CD4-positive, CD25-positive, alpha-beta regulatory T cell (primary cell): Measurements from ENCODE around the gene ENTREP3. TPM values are rescaled to one million over a fixed set of nuclear protein-coding genes. Genes with fewer than 3 reads are reported as not detected.

Source experiments
- ATAC-seq, 2 donors: fragments of 150-1000 bp; cut with Tn5 transposase; one replicate each; pipeline ENCODE4 v1.10.0; 2021; ENCODE audit warnings: low read depth in 2 of 2, moderate number of reproducible peaks in 2 of 2, moderate library complexity in 1 of 2
- DNase-seq, 3 donors: peaks; one replicate each; pipeline versions ENCODE4 v3.0.0 to v3.0.0-alpha.2; 2012 to 2022; ENCODE audit warnings: mixed read lengths in 1 of 3
- H3K27ac ChIP-seq: one replicate; pipeline ENCODE4 v1.7.0; 2013; ENCODE audit warnings: mild to moderate bottlenecking, low read length; ENCODE audit not compliant: insufficient read depth, poor library complexity, severe bottlenecking
- H3K27me3 ChIP-seq: one replicate; pipeline ENCODE4 v1.7.0; 2013; ENCODE audit warnings: low read length; ENCODE audit not compliant: control insufficient read depth, insufficient read depth
- H3K36me3 ChIP-seq: one replicate; pipeline ENCODE4 v1.7.0; 2013; ENCODE audit warnings: mild to moderate bottlenecking, low read length, moderate library complexity; ENCODE audit not compliant: control insufficient read depth, insufficient read depth
- H3K4me1 ChIP-seq: 2 replicates; pipeline ENCODE4 v1.7.0; 2013; ENCODE audit warnings: mild to moderate bottlenecking, low read length; ENCODE audit not compliant: insufficient read depth, control insufficient read depth, poor library complexity, severe bottlenecking
- H3K4me3 ChIP-seq: one replicate; pipeline ENCODE4 v1.7.0; 2013; ENCODE audit warnings: low read depth, mild to moderate bottlenecking, low read length, moderate library complexity
- H3K9me3 ChIP-seq, 2 experiments: 1 replicate in 1 of 2; 2 replicates in 1 of 2; pipeline ENCODE4 v1.7.0; 2013; ENCODE audit warnings: low read length in 2 of 2, mild to moderate bottlenecking in 1 of 2, moderate library complexity in 1 of 2; ENCODE audit not compliant: control insufficient read depth in 2 of 2
- H3K27ac Mint-ChIP-seq, 3 donors: one replicate each; pipeline ENCODE4 v1.8.0; 2020 to 2022; ENCODE audit warnings: mild to moderate bottlenecking in 3 of 3, mixed read lengths in 3 of 3, moderate library complexity in 2 of 3
- H3K27me3 Mint-ChIP-seq: one replicate; pipeline ENCODE4 v1.8.0; 2022; ENCODE audit warnings: mild to moderate bottlenecking, mixed read lengths
- H3K36me3 Mint-ChIP-seq: one replicate; pipeline ENCODE4 v1.8.0; 2020; ENCODE audit warnings: mixed read lengths
- H3K4me1 Mint-ChIP-seq, 4 donors: one replicate each; pipeline ENCODE4 v1.8.0; 2020 to 2022; ENCODE audit warnings: mixed read lengths in 4 of 4, mild to moderate bottlenecking in 1 of 4
- H3K4me3 Mint-ChIP-seq, 4 donors: one replicate each; pipeline ENCODE4 v1.8.0; 2020 to 2022; ENCODE audit warnings: mild to moderate bottlenecking in 4 of 4, mixed read lengths in 4 of 4, moderate library complexity in 3 of 4
- H3K9me3 Mint-ChIP-seq, 7 donors: one replicate each; pipeline ENCODE4 v1.8.0; 2020 to 2022; ENCODE audit warnings: mixed read lengths in 7 of 7, mild to moderate bottlenecking in 3 of 7, moderate library complexity in 2 of 7
- polyA plus RNA-seq, 4 donors: library from polyadenylated mRNA; unstranded; fragments of 300-500 nt; fragmentation: Illumina TruSeq; gene quantifications; one replicate each; pipeline ENCODE4 v1.2.3, GENCODE V29; 2021
- total RNA-seq: library from RNA; stranded (reverse); gene quantifications from one replicate; pipeline ENCODE4 v1.2.3, GENCODE V29; 2022

ENTREP3 gene
- total and polyA plus RNA-seq, 5 donors from 2014 or later = 0.57 to 7.8 (median 0.76) TPM

GRCh38 chr1:155267373-155267772 is 12.1 kb upstream of the ENTREP3 start:
- no peak for ATAC-seq
- Histone ChIP-seq H3K27me3 (no peaks in the 10 kb centered on the region), H3K4me3 (no peak overlapping the region), H3K9me3 (no peaks in the 10 kb centered on the region), H3K36me3 (peaks cover 66% of the 10 kb centered on the region), H3K4me1 (peaks cover 13% of the 10 kb centered on the region), H3K27ac (no peak overlapping the region)
- peaks cover 8 to 31% (median 12%) of the 10 kb centered on the region in 4 donors for H3K4me1 Mint-ChIP-seq
- no peaks in the 10 kb centered on the region for H3K27me3 Mint-ChIP-seq
- DNase-seq = no peak
- H3K9me3 Mint-ChIP-seq = no peaks in the 10 kb centered on the region
- peak overlapping the region in 2 of 4 donors; percentile 58 to 66 for H3K4me3 Mint-ChIP-seq
- no peak overlapping the region for H3K27ac Mint-ChIP-seq
- peaks cover 58% of the 10 kb centered on the region for H3K36me3 Mint-ChIP-seq

- ATAC-seq = no peak
- Mint-ChIP-seq H3K4me3 (no peak overlapping the region), H3K27ac (no peak overlapping the region)
Measured at GRCh38 chr1:155266553-155266952, 11.3 kb upstream of the ENTREP3 start.

GRCh38 chr1:155263067-155263466 is 7.8 kb upstream of the ENTREP3 start:
- Histone ChIP-seq H3K4me3 (no peak overlapping the region), H3K36me3 (peaks cover 57% of the 10 kb centered on the region), H3K4me1 (peaks cover 24% of the 10 kb centered on the region), H3K27me3 (no peaks in the 10 kb centered on the region), H3K9me3 (no peaks in the 10 kb centered on the region), H3K27ac (peak overlapping the region; percentile 81)
- peak overlapping the region; percentile 5 to 97 (median 45) for H3K27ac Mint-ChIP-seq
- H3K4me3 Mint-ChIP-seq = peak overlapping the region; percentile 99 to 100 (median 100)
- peaks cover 11 to 36% (median 24%) of the 10 kb centered on the region in 4 donors for H3K4me1 Mint-ChIP-seq
- no peaks in the 10 kb centered on the region for H3K9me3 Mint-ChIP-seq
- H3K27me3 Mint-ChIP-seq = no peaks in the 10 kb centered on the region
- DNase-seq = no peak
- peaks cover 49% of the 10 kb centered on the region for H3K36me3 Mint-ChIP-seq
- no peak for ATAC-seq

More at GRCh38 chr1:155266553-155266952, 11.3 kb upstream of the ENTREP3 start:
- Histone ChIP-seq H3K27me3 (no peaks in the 10 kb centered on the region), H3K4me3 (no peak overlapping the region), H3K27ac (no peak overlapping the region), H3K4me1 (peaks cover 9% of the 10 kb centered on the region), H3K9me3 (no peaks in the 10 kb centered on the region), H3K36me3 (peaks cover 66% of the 10 kb centered on the region)
- no peaks in the 10 kb centered on the region for H3K9me3 Mint-ChIP-seq
- peaks cover 60% of the 10 kb centered on the region for H3K36me3 Mint-ChIP-seq
- no peaks in the 10 kb centered on the region for H3K27me3 Mint-ChIP-seq
- peaks cover 12 to 31% (median 15%) of the 10 kb centered on the region in 4 donors for H3K4me1 Mint-ChIP-seq
- no peak for DNase-seq

- Mint-ChIP-seq H3K36me3 (peaks cover 47% of the 10 kb centered on the region), H3K4me1 (peaks cover 11 to 41% (median 23%) of the 10 kb centered on the region in 4 donors), H3K4me3 (peak within 1 kb of the TSS; percentile 99 to 100 (median 100)), H3K27ac (peak within 1 kb of the TSS; percentile 97 to 99 (median 99)), H3K27me3 (no peaks in the 10 kb centered on the region), H3K9me3 (no peaks in the 10 kb centered on the region)
- Histone ChIP-seq H3K9me3 (no peaks in the 10 kb centered on the region), H3K36me3 (peaks cover 53% of the 10 kb centered on the region), H3K4me1 (peaks cover 24% of the 10 kb centered on the region), H3K27me3 (no peaks in the 10 kb centered on the region), H3K4me3 (peak within 1 kb of the TSS; percentile 84), H3K27ac (peak within 1 kb of the TSS; percentile 81)
- ATAC-seq (peak; percentile 97 to 98), DNase-seq (peak; percentile 85 to 95 (median 88))
Measured at GRCh38 chr1:155261852-155262673, 6.8 kb upstream of the ENTREP3 start, which contains the start of gene SCAMP3. Gene SCAMP3 (minus strand): TSS chr1:155262360. CDS start chr1:155262151, 209 bp downstream.

GRCh38 chr1:155261493-155261851 is 6.2 kb upstream of the ENTREP3 start:
- H3K4me3 Mint-ChIP-seq = peak overlapping the region; percentile 99 to 100 (median 100)
- no peaks in the 10 kb centered on the region for H3K27me3 Mint-ChIP-seq
- peaks cover 11 to 47% (median 29%) of the 10 kb centered on the region in 4 donors for H3K4me1 Mint-ChIP-seq
- peak overlapping the region; percentile 81 for H3K27ac ChIP-seq
- peak in 1 of 3 donors; percentile 62 for DNase-seq
- H3K36me3 ChIP-seq = peaks cover 52% of the 10 kb centered on the region
- H3K36me3 Mint-ChIP-seq = peaks cover 51% of the 10 kb centered on the region
- H3K27me3 ChIP-seq = no peaks in the 10 kb centered on the region
- H3K9me3 ChIP-seq = no peaks in the 10 kb centered on the region
- no peak for ATAC-seq
- H3K9me3 Mint-ChIP-seq = no peaks in the 10 kb centered on the region
- H3K4me3 ChIP-seq = peak overlapping the region; percentile 84
- peak overlapping the region; percentile 97 to 99 (median 99) for H3K27ac Mint-ChIP-seq
- peaks cover 24% of the 10 kb centered on the region for H3K4me1 ChIP-seq

GRCh38 chr1:155260276-155260675 is 5.0 kb upstream of the ENTREP3 start:
- Mint-ChIP-seq H3K4me1 (peaks cover 11 to 58% (median 31%) of the 10 kb centered on the region in 4 donors), H3K27me3 (no peaks in the 10 kb centered on the region), H3K27ac (peak overlapping the region in 2 of 3 donors; percentile 62 to 76), H3K4me3 (peak overlapping the region; percentile 99 to 100 (median 100)), H3K9me3 (no peaks in the 10 kb centered on the region), H3K36me3 (peaks cover 45% of the 10 kb centered on the region)
- Histone ChIP-seq H3K27me3 (no peaks in the 10 kb centered on the region), H3K9me3 (no peaks in the 10 kb centered on the region), H3K36me3 (peaks cover 41% of the 10 kb centered on the region), H3K4me1 (peaks cover 31% of the 10 kb centered on the region), H3K4me3 (no peak overlapping the region), H3K27ac (no peak overlapping the region)
- ATAC-seq (no peak), DNase-seq (no peak)

GRCh38 chr1:155256058-155256852 is 972 bp upstream of the ENTREP3 start:
- no peak for ATAC-seq
- Mint-ChIP-seq H3K36me3 (peaks cover 22% of the 10 kb centered on the region), H3K27me3 (no peaks in the 10 kb centered on the region), H3K27ac (peak overlapping the region in 1 of 3 donors; percentile 48), H3K9me3 (no peaks in the 10 kb centered on the region), H3K4me1 (peaks cover 2 to 55% (median 26%) of the 10 kb centered on the region in 4 donors), H3K4me3 (peak overlapping the region; percentile 81 to 93 (median 88))
- no peak for DNase-seq
- Histone ChIP-seq H3K27me3 (no peaks in the 10 kb centered on the region), H3K27ac (peak overlapping the region; percentile 14), H3K4me1 (peaks cover 29% of the 10 kb centered on the region), H3K4me3 (no peak overlapping the region), H3K36me3 (peaks cover 26% of the 10 kb centered on the region), H3K9me3 (no peaks in the 10 kb centered on the region)
